NCI-H1417 (cell line): ENCODE data around the gene NSD2.
A peak's percentile ranks its signal among the peaks of the same experiment; 100 is the strongest.

Source experiments
- DNase-seq, 3 experiments: peaks; one replicate each; lab custom pipeline; 2025; lab: John Stamatoyannopoulos, UW

The NSD2 gene

DNA sequence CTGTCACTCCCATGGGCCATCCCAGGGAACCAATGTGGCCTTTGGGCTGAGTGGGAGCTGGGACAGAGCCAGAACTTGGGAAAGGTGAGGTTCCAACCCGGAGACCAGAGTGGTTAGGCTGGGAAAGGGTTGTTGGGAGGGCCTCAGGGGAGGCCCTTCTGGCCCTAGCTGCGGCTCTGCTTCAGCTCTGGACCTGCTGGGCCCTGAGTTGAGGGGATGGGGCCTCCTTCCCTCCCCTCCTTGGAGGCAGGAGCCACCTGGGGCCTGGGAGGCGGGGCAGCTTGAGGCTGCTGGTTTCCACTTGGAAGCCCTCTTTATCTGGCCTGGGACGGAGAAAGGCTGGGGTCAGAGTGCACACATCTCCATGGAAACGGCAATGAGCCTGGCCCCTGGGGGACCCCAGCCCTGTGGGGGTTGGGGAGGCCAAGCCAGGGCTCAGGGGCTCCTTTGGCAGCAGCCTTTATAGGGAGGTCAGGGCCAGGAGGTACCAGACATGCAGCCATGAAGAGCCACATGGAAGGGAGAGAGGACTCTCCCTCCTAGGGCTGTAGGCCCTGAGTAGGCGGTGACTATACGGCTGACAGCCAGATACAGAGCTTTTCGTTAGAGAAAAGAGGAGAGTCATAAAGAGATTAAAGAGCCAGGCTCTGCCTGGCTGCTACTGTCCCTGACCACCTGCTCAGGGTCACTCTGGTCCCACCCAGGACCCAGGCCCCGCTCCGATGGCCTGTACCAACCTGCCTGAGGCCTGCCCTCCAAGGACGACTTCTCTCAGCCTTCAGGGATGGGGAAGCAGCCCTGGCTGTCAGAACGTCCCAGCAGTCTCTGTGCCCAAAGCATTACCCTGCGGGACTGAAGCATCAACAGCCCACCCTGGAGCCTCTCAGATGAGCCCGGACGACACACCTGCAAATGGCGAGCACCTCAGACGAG, 6.9 kb upstream of the NSD2 start:
- DNase-seq, result no peak

DNA sequence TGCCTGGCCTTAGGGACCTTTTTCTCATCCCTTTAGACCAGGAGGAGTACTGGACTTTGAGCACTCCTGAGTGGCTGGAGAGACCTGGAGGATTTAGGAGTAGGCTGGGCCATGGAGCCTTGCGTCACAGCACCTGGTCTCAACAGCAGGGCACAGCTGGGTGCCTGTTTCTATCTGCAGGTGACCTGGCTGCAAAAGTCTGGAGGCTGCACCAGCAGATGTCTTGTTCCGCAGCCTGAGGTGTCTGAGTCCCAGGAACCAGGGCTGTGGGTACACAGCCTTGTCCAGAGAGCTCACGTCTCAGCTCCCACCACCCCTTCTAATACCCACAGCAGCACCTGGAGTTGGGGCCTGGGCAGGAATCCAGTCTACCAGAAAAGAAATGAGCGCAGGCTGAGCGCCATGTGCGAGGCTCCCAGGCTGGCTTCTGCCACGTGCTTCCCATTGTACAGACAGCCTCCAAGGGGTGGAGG, 5.0 kb upstream of the NSD2 start:
- DNase-seq, result peak; percentile 51 to 87 (median 75)

DNA sequence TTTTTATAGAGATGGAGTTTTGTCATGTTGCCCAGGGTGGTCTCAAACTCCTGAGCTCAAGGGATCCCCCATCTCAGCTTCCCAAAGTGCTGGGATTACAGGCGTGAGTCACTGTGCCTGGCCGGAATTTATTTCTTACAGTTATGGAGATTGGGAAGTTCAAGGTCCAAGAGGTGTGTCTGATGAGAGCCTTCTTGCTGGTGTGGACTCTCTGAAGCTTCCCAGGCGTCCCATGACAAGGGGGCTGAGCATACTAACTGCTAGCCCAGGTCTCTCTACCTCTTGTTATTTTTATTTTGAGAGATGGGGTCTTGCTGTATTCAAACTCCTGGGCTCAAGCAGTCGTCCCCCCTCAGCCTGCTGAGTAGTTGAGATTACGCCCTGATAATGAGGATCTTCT, 2.9 kb upstream of the NSD2 start:
- no peak for DNase-seq

DNA sequence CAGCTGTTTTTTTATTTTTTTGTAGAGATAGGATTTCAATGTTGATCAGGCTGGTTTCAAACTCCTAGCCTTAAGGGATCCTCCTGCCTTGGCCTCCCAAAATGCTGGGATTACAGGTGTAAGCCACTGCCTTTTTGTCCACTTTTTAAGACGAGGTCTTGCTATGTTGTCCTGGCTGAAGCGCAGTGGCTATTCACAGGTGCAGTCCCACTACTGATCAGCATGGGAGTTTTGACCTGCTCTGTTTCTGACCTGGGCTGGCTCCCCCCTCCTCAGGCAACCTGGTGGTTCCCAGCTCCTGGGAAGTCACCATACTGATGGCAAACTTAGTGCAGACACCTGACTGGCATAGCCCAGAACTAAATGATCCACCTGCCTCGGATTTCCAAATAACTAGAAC, 2.3 kb upstream of the NSD2 start:
- no peak for DNase-seq

DNA sequence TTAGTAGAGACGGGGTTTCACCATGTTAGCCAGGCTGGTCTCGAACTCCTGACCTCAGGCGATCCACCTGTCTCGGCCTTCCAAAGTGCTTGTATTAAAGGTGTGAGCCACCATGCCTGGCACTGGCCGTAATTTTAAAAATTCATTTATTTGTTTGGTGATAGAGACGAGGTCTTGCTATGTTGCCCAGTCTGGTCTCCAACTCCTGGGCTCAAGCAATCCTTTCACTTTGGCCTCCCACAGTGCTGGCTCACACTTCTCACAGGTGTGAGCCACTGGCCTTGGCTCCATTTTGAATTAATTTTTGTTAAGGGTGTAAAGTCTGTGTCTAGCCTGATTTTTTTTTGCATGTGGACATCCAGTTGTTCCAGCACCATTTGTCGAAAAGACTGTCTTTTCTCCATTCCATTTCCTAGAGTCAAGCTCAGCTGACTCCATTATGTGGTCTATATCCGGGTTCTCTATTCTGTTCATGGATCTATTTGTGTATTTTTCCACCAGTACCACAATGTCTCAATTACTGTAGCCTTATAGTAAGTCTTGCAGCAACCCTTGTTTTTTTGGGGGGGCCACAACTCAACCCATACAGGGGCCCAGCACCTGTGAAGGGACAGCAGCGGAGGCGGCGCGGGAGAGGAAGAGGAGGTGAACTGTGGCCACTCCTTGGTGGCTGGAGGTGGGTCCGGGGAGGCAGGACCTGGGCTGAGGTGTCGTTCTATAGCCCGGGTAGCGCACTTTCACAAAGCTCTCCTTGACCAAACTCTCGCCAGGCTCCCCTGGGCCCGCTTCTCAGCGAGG, 1.5 kb upstream of the NSD2 start:
- DNase-seq, result peak in 1 of 3 experiments; percentile 48

DNA sequence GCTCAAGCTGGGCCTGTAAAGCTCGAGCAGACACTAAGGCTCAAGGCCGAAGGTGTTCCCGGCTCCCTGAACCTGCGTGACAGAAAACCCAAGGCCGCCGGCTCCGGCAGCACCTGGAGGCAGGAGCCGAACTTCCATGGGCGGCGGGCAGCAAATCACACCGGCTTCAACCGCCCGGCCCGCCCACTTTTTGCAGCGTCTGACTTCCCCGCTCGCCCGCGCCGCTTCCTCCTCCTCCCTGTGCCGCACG, 940 bp upstream of the NSD2 start:
- peak in 2 of 3 experiments; percentile 86 to 97 for DNase-seq

DNA sequence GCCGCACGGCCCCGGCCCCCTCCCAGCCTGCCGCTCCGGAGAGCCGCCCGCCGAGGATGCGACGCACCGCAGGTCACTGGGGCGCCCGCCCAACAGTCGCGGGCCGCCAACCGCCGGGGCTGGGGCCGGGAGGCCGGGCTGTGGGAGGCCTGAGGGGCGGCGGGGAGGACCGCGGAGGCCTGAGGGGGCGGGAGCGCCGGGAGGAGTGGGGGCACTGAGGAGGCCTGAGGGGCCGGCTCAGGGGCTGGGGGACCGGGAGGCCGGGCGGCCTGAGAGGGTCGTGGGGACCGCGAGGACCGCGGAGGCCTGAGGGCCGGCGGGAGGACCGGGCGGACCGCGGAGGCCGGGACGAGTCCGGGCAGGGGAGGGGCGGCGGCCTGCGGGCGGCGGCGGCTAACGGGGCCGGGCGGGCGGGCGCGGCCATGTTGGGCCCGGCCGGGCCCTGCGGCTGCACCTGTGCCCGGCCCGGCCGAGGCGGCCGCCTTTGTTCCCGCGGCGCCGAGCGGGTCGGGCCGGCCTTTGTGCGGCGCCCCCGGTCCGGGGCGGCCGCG, 353 bp downstream of the NSD2 start:
- DNase-seq, result peak in 2 of 3 experiments; percentile 48 to 83

DNA sequence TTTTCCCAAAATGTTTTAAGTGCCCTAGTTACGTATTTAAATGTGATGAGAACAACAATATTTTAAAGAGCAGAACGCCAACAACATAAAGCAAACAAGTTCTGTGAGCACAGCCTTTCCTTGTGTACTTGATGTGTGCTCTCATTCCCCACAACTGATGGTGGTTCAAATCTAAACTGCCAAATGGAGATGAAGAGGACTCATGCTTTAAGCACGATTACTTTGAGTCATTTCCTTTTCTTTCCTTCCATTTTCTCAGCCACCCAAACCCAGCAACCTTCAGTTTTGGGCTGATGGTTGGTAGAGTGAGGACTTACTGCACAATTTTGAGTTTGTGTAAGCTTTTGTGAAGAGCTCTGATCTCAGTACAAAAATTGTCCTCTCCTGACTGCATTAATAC, 1.7 kb downstream of the NSD2 start:
- no peak for DNase-seq

DNA sequence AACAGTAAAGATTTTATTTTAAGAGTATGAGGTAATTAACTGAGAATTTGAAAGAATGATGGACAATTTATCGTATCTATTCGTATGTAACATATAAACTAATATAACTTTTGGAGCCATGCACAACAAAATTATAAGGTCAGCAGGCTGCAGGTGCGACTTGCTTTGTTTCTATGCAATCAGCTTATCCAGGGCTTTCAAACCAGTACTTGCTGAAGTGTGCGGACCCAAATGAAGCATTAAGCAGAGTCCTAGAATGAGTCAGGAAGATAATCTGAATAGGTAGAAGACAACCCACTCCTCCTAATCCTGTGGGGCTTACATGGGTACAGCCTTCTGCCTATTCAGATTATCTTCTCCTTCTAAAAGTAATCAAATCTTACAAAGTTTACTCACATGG, 2.1 kb downstream of the NSD2 start:
- peak in 1 of 3 experiments; percentile 32 for DNase-seq

DNA sequence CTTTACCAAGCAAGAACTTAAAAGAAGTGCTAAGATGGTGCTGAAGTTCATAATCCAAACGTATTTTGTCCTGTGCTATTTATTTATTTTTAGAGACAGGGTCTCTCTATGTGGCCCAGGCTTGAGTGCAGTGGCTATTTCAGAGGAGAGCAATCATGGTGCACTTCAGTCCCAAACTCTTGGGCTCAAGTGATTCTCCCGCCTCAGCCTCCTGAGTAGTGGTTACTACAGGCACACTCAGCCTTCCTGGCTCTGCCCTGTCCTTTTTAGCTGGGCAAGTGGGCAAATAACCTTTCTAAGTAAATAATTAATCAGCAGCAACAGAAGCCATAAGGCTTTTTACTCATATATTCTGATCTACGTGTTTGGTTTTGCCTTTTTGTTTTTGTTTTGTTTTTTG, 2.6 kb downstream of the NSD2 start:
- peak in 2 of 3 experiments; percentile 44 to 59 for DNase-seq

DNA sequence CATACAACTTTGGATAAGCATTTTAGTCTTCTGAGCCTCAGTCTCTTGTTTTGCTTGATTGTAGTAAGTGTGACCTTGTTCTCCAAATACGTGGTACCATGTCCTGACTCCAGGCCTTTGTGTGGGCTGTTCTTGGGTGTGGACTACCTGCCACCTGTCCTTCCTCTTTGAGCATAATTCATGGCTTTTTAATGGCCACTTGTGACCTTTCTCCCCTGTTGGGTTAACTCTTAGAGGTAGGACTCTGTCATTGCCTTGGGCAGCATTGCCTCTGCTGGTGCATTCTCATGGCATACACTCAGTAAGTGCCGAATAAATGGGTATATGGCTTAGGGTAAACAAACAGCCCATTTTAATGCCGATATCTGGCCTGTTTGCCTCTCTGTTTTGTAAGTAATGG, 3.0 kb downstream of the NSD2 start:
- DNase-seq, result peak; percentile 9 to 69 (median 15)

DNA sequence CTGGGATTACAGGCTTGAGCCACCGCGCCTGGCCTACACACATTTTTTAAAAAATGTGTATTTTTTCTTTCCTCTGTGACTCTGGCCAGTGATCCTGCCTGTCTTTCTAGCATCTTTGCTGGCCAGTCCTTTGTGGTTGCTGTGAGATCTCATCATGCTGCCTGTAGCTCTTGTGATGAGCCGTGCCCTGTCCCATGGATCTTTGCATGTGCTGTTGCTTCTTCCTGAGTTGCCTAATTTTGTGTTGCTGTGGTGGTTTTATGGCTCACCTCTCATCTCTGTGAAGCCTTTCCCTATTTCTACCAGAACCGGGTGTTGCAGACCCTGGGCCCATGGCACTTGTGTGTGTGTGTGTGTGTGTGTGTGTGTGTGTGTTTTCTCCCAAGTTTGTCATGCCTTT, 8.3 kb downstream of the NSD2 start:
- no peak for DNase-seq

DNA sequence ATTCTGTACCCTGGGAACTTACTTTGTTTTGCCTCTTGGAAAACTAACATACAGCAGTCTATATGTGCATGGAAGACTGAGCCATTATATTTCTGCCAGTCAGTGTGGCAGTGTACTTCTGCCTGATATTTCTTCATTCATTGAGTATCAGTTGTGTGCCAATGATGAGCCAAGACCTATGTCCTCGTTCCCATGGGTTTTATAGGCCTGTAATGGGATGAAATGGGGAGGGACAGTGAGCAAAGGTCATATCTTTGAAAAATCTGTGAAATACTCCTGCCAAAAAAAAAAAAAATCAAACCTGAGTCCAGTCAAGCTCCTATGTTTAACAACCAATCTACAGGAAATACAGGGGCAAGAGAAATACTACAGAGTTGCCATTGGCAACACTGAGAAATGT, 9.1 kb downstream of the NSD2 start:
- DNase-seq, result no peak

DNA sequence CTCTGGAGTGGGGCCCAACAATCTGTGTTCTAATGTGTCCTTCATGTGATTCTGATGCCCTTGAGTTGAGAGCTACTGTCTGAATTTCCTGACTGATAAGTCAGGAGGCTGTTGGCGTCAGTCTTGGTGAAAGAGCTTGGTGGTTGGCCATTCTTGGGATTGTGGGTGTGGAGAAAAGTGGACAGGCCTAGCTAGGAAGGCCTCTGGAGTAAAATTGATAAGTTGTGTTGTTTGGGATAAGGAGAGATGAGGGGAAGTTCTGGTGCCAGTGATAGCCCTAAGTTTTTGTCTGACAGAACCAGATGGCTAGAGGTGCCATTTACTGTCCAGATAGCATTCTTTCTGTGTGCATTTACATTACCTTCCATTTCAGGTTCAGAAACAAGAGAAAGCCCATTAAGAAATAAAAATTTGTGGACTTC, 11.7 kb downstream of the NSD2 start:
- no peak for DNase-seq

DNA sequence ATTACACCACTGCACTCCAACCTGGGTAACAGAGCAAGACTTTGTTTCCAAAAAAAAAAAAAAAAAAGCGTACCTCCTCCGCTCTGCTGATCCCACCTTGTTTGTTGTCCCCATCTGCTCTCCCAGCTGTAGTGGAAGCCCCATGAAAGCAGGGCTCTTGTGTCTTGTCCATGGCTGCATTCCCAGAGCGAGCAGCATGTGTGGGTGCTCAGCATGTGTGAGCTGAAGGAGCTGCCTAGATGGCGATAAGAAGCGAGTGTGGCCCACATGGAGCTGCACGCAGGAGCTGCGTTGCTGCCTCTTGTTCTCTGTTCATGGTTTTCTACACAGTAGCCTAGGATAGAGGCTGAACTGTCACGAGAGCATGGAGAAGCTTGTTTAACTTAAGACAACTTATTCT, 12.4 kb downstream of the NSD2 start:
- DNase-seq, result no peak

DNA sequence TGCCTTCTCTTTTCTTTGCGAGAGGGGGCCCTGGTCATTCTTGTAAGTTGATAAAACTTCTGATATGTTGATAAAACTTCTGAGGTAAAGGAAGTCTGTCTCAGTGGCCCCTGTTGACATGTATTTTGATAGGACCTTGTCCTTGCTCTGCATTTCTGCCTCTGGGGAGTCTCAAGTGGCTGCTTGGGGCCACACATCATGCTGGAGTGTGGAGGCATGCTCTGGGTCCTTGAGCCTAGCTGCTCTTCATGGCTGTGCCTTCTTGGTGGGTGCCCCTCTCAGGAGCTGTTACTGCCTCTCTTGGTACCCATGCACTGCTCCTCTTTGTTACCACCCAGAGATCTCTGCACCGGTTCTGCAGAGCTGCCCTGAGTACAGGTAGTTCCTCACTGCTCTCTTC, 14.2 kb downstream of the NSD2 start:
- no peak for DNase-seq

DNA sequence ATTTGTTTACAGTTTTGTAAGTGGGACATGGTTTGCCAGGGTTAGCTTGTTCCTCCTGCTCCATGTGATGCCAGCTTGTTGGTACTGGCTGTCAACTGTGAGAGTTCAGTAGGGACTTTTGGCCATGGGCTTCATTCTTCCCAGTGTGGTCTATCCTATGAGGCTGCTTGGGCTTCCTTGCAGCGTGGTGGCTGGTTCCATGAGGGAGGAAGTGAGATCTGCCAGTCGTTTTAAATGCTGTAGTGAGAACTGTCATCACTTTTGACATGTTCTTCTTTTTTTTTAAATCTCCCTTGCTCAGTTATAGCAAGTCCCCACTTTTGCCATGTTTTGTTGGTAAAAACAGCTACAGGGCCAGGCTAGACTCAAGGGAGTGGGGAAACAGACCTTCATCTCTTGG, 15.9 kb downstream of the NSD2 start:
- DNase-seq, result no peak

DNA sequence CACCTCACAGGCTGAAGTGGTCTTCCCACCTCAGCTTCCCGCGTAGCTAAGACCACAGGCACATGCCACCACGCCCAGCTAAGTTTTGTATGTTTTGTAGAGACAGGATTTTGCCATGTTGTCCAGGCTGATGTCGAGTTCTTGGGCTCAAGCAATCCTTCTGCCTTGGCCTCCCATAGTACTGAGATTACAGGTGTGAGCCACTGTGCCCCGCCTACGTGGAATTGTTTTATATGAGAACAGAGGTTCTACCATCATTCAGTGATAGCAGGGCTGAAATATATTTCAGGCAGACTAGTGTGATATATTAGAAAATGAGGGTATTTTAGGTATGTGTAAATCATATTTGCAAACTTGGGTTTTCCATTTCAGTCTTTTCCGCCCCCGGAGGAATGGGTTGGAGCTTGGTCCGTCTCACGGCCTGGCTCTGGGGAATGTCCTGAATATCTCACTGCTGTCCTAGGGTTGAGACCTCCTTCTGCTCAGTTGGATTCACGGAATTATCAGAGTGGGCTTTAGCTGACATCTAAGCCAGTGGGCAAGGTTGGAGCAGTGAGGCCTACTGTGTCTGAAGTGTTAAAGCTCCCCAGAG, 19.9 kb downstream of the NSD2 start:
- DNase-seq, result no peak

DNA sequence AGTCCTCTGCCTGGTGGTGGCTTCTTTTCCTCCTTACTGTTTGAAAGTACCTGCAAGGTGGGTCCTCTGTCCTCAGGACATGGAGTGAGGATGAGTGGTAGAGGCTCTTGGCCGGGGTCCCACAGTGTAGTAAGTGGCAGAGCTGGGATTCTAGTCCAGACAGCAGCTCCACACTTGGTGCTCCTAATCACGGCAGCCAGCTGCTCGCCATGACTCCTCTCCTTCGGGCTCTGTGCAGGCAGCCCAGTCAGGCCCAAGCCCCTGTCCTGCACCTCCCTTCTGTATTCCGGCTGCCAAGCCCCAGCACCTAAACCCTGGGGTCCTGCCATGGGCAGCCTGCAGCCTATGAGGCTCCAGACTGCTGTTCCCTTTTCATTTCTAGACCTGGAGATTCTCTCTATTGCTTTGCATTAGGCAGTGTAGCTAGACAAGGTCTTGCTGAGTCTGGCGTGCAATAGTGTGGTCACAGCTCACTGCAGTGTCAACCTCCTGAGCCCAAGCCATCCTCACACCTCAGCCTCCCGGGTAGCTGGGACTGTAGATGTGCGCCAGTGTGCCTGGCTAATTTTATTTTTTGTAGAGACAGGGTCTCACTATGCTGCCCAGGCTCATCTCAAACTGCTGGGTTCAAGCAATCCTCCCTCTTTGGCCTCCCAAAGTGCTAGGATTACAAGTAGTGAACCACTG, 24.9 kb downstream of the NSD2 start:
- no peak for DNase-seq

DNA sequence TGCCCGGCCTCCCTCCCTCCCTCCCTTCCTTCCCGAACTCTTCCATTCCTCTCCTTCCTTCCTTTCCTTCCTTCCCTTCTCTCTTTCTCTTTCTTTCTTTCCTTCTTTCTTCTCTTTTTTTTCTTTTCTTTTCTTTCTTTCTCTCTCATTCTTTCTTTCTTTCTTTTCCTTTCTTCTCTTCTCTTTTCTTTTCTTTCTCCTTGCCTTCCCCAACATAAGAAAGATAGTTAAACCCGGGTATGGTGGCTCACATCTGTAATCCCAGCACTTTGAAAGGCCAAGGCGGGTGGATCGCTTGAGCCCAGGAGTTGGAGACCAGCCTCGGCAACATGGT, 25.4 kb downstream of the NSD2 start:
- DNase-seq, result no peak

DNA sequence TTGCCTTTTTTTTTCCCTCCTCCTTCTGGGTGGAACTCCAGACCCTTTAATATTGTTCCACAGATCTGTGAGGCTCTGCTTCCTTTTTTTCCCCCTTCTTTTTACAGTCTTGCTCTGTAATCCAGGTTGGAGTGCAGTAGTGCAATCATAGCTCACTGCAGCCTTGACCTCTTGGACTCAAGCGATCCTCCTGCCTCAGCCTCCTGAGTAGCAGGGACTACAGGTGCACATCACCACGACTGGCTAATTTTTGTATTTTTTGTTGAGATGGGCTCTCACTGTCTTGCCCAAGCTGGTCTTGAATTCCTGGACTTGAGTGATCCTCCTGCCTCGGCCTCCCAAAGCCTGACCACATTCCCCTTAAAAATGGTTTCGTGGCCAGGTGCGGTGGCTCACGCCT, 26.8 kb downstream of the NSD2 start:
- DNase-seq, result no peak

DNA sequence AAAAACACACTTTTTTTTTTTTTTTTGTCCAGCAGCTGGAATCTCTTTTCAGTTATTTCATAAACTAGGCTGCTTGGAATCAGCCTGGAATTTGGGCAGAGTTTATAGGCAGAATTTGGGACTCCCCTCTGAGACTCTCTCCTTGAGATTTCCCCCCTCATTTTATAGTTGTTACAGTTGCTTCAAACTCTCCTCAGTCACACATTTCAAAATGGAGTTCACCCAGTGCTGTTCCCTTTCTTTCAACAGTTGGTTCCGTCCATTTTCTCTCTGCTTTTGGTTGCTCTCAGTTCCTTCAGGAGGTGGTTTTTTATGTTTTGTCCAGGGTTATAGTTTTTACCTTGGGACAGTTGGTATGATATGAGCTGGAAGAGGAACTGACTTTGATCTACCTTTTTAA, 27.5 kb downstream of the NSD2 start:
- no peak for DNase-seq
